ENCODE data around the gene MYO1D.
A peak's percentile ranks its signal among the peaks of the same experiment; 100 is the strongest.
"Not testable (repeated sequence)": the region's sequence is repeated elsewhere in the genome, so short reads cannot be mapped to it uniquely, and the experiment has no call there.

The MYO1D gene

DNA sequence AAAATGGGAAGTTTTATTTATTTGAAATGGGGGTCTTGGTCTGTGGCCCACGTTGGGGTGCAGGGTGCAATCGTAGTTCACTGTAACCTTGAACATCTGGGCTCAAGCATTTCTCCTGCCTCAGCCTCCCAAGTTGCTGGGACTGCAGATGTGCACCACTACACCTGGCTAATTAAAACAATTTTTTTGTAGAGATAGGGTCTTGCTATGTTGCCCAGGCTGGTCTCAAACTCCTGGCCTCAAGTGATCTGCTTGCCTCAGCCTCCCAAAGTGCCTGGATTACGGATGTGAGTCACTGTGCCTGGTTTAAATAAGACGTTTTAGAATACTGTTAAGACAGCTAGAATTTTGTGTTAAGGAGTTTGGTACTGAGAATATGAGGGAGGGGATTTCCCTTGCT lies 416.9 kb downstream of the MYO1D start:
- DNase-seq = no peak

DNA sequence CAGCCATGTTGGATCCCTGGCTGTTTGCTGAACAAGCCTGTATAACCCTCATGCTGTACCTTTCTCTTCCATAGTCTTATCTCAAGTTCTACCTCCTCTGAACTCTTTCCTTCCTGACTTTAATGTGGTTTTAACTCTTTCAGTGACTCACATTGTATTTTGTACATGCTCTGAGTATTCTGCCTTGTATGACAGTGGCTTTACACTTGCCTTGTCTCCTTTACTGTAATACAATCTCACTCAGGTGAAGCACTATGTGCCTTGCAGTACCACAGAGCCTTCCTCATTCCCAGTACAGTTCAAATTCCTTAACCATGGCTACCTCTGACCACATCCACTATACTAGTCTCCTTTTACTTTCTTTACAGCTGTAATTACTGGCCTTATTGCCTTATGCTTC lies 418.6 kb downstream of the MYO1D start:
- DNase-seq = no peak

DNA sequence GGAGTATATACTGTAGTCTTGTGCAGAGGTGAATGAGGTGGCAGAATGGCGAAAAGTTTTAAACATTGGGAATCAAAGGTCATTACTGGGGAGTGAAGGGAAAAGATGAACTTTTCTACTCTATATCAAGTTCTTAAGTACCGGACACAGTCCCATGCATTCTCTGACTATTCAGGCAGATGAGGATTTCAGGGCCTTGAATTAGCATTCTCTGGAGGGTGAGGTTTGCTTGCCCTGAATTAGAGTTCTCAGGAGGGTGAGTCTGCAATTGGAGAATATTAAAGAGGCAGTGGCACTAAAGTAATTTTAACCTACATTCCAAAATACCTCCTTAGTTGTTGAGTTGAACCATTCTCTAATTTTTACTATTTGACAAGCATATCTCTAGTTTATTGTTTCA lies 423.6 kb downstream of the MYO1D start:
- no peak for DNase-seq

DNA sequence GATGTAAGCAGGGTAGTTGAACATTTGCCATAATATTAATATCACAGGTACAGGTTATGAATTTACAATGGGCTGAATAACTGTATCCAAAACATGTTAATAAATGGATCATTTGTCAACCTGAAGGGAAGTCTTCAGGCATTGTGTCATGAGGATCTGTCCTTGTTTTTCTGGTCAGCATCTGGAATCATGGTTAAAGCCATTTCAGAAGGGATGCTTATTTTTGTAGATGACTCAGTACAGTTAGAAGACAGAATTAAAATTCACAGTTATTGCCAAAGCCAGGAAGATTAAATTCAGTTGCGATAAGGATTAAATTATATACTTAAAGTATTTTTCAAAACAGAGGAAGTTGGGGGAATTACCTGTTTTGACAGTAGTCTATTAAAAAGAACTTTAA lies 424.6 kb downstream of the MYO1D start:
- DNase-seq = no peak

DNA sequence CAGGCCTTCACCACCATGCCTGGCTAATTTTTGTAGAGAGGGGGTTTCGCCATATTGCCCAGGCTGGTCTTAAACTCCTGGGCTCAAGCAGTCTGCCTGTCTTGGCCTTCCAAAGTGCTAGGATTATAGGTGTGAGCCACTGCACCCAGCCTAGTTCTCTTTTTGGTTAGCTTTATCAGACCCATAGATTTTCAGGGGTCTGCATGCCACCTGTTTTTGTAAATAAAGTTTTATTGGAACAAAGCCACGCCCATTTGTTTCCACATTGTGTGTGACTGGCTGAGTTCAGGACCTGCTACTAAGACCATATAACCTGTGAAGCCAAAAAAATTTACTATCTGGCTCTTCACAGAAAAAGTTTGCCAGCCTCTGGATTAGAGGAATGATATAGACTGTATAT lies 425.0 kb downstream of the MYO1D start:
- no peak for DNase-seq

DNA sequence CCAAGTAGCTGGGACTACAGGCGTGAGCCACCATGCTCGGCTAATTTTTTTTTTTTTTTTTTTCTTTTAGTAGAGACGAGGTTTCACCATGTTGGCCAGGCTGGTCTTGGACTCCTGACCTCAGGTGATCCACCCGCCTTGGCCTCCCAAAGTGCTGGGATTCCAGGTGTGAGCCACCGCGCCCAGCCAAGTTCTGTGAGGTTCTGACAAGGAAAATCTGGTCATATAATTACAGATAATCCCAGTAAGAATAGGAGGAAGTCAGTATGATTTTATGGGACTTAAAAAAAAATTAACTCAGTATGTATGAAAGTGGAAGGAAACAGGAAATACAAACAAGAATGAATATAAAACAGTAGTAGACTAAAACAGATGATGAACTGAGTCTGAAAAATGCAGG lies 426.5 kb downstream of the MYO1D start:
- not testable (repeated sequence) for DNase-seq

DNA sequence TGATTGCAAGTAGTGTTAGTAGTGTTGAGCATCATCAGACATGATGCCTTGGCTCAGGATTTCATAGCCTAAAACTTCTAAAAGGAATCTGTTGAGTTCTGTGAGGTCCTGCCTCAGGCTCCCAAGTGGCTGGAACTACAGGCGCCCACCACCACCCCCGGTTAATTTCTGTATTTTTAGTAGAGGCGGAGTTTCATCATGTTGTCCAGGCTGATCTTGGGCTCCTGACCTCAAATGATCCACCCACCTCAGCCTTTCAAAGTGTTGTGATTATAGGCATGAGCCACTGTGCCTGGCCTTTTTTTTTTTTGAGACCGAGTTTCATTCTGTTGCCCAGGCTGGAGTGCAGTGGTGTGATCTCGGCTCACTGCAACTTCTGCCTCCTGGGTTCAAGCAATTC lies 427.0 kb downstream of the MYO1D start:
- no peak for DNase-seq

DNA sequence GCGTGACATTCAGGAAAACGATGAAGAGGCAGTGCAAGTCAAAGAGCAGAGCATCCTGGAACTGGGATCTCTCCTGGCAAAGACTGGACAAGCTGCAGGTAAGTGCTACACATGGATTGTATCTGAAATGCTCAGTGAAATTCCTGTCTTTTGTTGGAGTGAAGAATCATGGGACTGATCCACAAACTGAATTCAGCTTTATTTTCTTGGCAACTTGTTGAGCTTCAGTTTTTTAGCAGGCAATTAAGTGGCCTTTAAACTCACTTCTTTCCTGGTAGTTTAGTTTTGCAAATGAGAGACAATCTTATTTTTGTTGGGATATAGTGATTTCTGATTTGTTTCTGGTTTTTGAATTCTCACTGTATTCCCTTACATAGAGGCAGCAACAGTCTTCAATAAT lies 430.0 kb downstream of the MYO1D start:
- no peak for DNase-seq

DNA sequence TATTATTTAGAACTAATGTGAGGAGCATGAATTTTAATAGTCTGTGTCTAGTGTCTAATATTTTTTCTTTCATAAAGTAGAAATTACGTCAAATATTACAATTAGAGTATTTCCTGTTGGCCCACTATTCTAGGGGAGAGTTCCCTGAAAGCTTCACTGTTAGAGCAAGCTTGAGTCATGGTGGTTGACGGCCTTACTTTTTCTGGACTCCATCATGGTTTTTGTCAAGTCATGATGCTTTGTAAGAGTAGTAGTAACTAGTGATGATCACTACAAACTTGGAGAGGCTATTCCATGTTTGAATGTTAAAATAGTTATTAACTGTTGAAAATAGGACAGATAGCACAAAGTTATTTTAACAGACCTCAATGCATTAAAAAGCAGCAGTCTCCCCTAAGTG lies 431.0 kb downstream of the MYO1D start:
- no peak for DNase-seq

DNA sequence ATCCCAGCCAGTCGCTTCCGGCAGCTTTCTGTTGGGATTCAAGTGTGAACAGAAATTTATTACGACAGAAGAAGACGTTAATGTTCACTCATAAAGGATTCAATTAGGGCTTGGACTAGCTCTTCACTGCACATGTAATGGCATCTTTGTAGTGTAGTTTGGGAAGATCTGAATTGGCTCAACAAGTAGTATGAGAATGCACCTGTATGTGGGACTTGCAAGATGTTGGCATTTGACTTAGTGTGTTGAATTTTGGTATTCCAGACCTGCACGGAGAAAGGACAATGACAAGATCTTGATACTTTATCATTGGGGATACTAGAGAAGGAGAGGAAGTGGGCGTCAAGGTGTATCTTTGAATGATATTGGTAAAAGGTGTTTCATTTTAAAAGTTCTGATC lies 431.4 kb downstream of the MYO1D start:
- no peak for DNase-seq

DNA sequence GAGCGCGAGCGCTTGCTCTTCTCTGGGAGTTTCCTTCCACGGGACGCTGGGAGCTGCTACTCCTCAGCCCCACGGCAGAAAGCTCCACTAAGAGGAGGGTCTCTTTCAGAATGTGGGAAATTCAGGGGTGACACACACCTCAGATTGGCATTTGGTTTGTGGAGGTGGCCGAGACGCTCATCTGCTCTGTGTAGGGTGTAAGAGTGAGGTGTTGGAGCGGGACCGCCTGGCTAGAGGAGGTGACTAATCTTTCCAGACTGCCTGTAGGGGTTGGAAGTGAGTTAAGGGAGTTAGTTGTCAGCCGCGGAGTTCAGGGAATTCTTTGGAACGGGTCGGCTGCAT lies 431.9 kb downstream of the MYO1D start:
- no peak for DNase-seq

DNA sequence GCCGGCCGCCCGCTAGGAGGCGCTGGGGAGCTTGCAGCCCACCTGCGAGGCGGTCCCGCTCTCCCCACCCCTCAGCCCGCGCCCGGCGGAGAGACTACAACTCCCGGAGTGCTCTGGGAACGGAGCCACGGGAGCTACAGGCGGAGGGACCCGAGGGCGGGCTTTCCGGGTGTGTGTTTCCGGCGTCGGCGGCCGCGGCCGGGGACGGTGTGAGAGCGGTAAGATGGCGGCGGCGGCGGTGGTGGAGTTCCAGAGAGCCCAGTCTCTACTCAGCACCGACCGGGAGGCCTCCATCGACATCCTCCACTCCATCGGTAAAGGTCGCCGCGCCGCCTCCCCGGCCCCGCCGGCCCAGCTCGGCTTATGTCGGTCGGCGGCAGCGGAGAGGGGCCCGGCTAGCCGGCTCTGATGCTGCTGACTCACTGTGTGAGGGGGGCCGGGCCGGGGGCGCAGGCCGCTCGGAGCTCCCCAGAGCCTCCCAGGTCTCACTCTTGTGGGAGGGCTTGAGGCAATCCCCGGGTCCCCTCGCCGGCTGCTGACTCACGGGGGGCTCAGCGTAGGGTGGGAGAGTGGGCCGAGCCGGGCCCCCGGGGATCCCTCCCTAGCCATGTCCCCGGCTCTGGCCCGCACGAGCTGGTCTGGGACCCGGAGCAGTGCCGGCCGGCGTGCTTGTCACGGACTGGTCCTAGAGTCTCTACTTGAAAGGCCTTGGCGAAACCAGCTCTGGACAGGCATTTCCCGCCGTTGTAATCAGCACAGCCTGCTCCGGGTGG lies 432.4 kb downstream of the MYO1D start, which contains the start of gene PSMD11:
TSS of gene PSMD11 (plus strand) at position 210 of the 773 bp plus-strand sequence. CDS start at position 224, 14 bp downstream.
- DNase-seq = peak; percentile 92

DNA sequence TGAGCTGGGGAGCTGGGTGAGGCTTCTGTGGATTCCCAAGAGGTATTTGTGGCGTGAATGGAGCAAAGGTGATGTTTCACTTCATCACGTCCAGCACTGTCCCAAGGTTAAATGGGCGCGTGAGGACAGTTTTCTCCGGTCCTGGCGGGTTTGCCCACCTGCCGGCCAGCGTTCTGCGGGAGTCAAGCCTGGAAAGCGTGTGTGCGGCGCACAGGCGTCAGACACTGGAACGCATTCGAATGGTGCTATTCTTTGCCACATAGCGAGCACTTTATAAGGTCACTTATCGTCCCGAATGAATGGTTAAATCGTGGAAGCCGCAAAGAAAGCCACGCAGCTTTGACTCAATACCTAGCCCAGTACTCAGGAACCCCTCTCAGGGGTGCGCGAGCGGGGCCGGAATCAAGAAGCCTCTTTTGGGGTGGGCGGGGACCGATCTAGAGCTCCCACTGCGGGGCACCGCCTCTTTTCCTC lies 433.1 kb downstream of the MYO1D start:
- no peak for DNase-seq
